HG03095 (cell line): ENCODE data around the gene SDS.

Experiments used
- ATAC-seq: cut with Tn5 transposase; IDR thresholded peaks from one replicate; pipeline ENCODE4 v1.9.1; 2021; ENCODE audit warnings: moderate library complexity; ENCODE audit not compliant: unreplicated experiment

SDS gene

GRCh38 chr12:113351089-113351488, 52.6 kb downstream of the SDS start:
- ATAC-seq, result no peak

DNA sequence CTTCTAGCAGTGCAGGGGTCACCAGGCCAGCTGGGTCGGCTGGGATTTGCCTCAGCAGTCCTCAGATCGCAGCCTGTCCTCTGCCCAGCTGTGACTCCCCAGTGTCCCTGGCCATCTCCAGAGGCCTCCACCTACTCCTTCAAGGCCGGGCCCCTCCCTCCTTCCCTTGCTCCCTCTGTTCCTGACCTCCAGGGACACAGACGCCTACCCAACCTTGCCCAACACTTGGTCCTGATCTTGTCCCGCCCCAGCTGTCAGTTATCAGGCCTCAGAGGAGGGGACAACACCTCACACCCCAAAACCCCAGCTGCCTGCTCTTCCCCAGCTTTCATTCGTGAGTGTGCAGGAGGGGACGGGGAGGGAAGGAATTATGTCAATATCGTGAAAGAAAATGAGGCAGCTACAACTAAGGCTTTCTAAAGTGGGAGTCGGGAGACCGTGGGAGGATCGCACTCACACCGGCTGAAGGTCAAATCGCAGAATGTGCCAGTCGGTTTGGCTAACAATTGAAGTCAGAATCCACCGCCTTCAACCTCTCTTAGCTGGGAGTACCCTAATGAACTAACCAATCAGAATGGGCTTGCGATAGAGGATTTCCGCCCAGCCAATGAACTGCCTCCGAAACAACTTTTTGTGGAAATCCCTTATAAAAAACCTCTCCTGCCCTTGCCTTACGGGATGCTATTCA, 54.7 kb downstream of the SDS start:
- ATAC-seq, result no peak

- no peak for ATAC-seq
Measured at GRCh38 chr12:113347892-113348291, 55.8 kb downstream of the SDS start.

DNA sequence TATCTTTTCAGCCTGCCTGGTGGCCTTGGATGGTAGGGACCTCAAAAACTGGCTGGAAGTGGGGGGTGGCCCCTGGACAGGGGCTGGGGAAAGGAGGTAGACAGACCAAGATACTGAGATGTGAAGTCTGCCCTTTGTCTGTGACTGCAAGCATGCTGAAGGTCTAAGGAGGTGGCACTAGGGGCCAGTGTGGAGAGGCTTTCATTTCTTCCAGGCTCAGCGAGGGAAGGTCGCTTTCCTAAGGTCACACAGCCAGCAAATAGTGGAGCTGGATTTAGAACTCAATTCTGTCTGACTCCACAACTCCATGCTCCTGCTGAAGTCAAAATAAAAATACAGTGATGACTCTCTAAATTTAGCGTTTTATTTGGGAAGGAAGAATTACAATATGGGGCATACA, 56.6 kb downstream of the SDS start:
- ATAC-seq, result no peak

GRCh38 chr12:113346353-113346752, 57.3 kb downstream of the SDS start:
- ATAC-seq, result no peak

- ATAC-seq, result no peak
Measured at GRCh38 chr12:113345318-113345717, 58.4 kb downstream of the SDS start.
